Lung microvascular endothelial cell (primary cell): ENCODE measurements around the gene FIGNL2. TPM values are rescaled to one million over a fixed set of nuclear protein-coding genes. Genes with fewer than 3 reads are reported as not detected.
A peak's percentile ranks its signal among the peaks of the same experiment; 100 is the strongest.
"Not testable (repeated sequence)": the region's sequence is repeated elsewhere in the genome, so short reads cannot be mapped to it uniquely, and the experiment has no call there.

Experiments used
- DNase-seq, 2 donors: peaks; one replicate each; pipeline versions ENCODE4 v3.0.0 to v3.0.0-alpha.2; 2010; ENCODE audit warnings: low read depth in 2 of 2
- total RNA-seq: library from RNA; depleted of rRNA; stranded (reverse); fragments of >200 nt; gene quantifications from 2 replicates; pipeline ENCODE4 v1.2.1, GENCODE V29; 2014

FIGNL2 gene
- total RNA-seq, 1 donor from 2014 or later: 0.79 TPM

DNA sequence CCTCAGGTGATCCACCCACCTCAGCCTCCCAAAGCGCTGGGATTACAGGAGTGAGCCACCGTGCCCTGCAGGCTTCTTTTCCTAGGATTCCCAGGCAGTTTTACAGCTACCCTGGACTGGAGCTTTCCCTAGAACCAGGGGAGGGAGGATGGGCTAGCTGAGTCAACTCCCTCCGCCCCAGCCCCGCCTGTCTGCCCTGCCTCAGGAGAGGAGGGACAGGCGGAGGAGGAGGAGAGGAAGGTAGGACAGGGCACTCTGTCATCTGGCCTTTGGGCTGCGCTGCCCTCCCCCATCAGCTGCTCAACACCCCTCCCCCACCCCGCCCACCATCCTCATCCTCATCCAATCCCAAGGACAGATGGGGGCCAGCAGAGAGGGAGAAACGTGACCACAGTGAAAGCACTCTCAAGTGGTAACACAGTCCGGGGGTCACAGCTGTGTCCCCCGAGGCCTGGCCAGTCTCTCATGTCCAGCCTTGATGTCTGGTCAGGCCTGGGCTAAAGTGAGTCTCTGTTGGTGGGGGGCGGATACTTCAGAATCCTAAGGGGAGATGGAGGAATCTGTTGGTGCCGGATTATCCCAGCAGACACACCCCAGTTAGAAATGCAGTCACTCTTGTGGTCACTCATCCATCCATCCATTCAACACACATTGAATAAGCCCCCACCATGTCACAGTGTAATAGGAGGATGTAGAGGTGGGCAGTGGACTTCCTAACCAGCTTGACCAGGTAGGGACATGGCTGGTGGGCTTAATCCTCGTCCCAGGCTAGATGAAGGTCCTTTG lies 12.3 kb downstream of the FIGNL2 start:
- no peak for DNase-seq

DNA sequence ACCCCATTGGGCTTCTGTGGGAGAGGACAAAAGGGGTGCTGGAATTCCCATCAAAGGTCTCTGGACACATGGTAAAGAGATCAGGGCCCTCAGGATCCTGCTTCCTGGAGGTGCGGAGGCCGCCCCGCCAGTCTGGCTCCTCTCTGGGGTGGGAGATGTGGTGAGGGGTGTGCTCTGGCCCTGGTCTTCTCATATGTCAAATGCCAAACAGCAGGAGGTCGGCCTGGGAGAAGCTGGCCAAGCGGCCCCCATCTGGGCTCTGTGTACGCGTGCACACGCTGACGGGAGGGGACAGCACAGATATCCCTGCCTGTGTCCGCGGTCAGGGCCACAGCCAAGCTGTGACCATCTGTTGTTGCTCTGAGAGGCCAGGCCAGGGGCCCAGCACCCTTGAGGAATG lies 14.1 kb downstream of the FIGNL2 start:
- no peak for DNase-seq

DNA sequence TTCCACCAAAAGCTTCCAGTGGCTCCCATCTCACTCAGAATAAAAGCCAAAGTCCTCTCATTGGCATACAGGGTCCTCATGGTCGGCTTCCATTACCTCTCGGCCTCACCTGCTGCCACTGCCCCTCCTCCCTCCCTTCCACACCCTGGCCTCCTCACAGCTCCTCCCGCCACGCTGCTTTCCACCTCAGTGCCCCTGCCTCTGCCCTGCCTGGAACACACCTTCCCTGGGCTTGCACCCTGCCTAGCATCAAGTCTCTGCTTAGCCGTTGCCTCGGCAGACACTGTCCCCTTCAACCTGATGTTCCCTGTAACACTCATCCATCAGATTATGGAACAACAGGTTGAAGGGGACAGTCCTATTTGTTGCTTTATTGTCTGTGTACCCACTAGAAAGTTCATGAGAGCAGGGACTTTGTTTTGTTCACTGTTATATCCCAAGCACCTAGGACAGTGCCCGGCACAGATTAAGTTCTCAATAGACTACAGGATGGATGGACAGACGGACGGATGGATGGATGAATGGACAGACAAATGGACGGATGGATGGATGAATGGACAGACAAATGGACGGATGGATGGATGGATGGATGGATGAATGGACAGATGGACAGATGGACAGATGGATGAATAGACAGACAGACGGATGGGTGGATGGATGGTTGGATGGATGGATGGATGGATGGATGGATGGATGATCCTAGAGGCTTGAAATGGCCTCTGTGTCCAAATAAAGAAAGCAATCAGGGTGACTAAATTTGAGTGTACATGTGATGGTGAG lies 14.9 kb downstream of the FIGNL2 start:
- no peak for DNase-seq

DNA sequence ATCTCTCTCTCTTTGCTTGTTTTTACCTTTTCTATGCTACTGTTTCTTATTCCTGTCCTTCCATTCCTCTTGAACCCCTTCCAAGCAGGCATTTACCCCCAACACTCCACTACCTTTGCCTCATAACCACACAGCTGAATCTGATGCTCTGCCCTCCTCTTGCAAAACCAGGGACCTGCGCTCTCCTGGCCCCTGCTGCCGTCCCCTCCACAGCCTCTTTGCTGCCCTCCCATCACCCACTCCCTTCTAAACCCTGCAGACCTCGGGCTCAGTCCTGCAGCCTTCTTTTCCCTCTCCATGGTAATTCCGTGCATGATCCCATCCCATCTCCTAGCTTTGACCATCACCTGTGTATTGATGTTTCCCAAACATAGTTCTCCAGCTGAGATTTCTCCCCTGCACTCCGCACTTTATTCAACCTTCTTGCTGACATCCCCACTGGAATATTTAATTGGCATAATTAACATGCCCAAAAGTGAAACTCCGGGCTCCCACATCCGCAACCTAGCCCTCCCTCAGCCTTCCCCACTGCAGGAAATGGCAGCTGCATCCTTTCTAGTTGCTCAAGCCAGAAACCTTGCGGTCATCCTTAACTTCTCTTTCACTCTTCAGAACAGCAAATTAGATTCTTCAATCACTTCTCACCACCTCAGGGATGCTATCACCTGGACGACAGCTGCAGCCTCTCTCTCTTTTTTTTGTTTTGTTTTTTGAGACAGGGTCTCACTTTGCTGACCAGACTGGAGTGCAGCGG lies 16.0 kb downstream of the FIGNL2 start:
- DNase-seq: peak in 1 of 2 donors; percentile 76

DNA sequence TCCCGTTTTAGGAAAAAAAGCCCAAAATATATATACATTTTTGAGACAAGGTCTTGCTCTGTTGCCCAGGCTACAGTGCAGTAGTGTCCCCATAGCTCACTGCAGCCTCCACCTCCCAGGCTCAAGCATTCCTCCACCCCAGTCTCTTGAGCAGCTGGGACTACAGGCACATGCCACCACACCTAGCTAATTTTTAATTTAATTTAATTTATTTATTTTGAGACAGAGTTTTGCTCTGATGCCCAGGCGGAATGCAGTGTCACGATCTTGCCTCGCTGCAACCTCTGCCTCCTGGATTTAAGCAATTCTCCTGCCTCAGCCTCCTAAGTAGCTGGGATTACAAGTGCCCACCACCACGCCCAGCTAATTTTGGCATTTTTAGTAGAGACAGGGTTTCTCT lies 16.7 kb downstream of the FIGNL2 start:
- not testable (repeated sequence) for DNase-seq

DNA sequence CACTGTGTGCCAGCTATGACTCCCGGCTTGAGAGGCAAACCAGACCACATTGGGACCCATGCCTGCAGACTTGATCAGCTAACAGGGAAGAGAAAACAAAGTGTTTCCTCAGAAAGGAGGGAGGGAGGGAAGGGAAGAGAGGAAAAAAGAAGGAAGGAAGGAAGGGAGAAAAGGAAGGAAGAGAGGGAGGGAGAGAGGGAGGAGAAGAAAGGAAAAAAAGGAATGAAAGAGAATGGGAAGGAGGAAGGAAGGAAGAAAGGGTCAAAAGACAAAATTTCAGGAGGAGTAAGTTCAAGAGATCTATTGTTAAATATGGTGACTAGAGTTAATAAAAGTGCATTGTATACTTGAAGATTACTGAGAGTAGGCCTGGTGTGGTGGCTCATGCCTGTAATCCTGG lies 18.9 kb downstream of the FIGNL2 start:
- DNase-seq: no peak

DNA sequence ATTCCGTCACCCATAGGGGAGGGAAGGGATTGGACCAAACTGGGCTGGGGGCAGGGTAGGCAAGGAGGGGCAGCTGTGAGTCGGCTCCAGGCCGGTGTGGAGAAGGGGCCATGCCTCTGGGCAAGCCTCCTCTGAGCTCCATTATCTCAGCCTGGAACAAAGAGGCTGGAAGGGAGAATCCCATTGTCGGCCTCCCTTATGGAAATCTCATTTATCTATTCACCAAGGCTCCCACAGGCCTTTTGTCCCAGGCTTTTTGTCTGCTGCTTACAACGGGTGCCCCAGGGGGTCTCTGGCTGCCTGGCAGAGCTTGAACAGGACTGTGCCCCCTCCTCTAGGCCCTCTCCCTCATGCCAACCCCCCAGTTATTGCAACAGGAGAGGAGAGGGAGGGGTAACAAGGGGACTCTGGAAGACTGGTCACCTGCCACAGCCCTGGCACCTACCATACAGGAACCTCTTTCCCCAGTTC lies 19.5 kb downstream of the FIGNL2 start:
- no peak for DNase-seq

DNA sequence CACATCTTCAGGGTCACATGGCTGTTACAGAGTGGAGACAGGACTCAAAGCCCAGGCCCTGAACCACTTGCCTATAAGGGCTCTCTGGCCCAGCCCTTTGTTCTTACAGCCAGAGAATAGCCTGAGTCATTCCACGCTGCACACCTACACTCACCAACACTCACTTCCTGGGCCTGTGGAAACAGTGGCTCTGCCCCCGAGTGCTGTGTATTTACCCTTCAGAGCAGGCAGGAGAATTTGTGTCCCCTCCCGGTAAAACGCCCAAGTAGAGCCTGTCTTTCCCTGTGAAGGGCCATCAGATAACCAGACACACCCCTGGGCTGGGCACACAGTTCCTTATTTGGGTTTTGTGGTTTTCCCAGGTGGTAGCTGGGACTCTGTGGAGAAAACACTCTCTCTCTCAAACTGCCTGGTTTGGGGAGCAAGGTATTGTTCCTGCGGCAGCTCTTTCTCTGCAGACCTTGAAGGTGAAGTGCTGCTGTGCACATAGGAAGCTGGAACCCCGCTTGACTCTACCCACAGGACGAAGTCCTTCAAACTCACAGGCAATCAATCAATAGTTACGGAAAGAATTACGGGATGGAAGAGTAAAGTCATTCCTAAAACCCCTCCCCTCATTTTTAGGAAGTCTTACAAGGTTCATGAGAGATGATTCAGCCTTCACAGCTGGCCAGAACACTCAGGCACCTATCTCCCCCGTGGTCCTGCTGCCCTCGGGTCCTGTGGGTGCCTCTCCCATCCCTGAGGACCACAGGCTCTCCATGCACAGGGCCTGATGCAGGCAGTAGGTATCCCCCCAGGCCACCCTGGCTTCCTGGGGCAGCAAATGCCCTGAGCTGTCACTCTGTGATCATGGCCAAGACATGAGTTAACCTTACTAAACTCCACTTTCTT lies 20.3 kb downstream of the FIGNL2 start:
- DNase-seq: peak; percentile 21 to 69

DNA sequence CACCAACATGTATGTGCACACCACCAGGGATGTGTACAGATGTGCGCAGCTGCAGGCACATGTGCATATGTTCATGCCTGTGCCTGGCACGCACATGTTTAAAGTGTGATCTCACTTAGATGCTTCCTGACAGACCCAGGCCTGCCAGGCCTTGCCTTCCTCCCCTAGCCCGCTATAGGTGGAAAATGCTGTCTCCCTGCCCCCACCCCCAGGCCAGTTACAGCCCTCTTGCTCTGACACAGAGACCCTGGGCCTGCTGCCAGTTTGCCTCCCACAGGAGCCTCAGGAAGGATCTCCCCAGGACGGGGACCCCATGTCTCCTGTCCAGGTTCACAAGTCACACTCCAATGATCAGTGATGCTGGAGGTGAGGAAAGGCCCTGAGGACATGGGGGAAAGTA lies 21.6 kb downstream of the FIGNL2 start:
- DNase-seq: no peak

DNA sequence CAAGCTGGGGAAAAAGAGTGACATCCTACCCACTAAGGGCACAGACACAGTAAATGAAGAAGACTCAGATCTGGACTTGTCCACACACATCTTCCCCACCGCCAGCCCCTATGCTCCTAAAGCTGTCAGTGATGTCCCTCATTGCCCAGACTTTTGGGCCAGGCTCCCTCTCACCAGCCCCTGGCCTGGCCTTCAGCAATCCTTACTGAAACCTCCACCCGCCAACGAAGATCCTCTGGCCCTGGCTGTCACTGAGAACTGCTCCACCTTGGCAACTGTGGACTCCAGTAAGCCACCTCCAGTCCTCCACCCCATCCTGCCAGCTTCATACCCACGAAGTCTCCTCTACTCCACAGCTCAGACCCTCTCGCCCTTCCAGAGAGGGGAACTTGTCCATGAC lies 23.3 kb downstream of the FIGNL2 start:
- DNase-seq: no peak

DNA sequence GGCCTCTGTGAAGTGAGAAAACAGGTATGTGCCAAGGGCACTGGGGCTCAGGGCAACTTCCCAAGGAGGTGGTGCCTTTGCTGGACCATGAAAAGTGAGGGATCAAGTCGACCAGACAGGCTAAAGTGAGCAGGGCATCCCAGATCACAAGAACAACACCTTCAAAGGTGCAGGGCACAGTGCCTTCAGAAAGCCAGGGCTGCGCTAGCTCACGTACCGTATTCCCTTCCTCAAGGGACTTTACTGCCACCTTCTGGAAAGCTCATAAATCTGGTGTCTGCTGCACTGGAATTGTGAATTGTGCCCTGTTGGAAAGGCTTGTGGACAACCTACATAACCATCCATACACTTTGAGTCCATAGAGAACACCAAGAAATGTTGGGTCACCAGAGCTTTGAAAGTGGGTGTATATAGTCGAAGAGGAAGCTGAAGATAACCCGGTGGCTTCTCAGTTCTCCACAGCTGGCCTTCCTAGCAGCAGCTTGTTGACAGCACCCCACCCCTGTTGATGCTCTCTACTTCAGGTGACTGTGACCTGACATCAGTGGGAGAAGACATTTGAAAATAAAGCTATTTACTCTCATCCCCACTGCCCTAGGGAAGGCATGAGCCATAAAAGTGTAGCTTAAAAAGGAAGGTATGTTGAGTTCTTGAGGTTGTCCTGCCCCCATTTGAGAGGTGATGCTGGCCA lies 24.5 kb downstream of the FIGNL2 start:
- DNase-seq: peak; percentile 74 to 82

DNA sequence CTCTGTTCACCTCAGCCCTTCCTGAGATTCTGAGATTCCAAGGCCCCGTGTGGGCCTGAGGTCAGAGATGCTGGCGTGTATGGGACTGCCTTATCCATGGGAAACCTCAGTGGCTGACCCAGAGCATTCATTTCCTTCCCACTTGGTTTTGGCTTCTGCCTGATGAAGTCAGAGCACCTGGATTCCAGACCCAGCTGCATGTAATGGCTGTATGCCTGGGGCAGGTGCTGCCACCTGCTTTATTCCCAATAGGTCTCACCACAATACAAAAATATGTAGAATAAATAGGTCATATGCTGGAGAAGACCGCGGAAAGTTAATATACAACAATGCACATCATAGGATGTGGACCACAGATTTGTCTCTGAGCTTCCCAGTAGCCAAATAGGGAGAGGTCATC lies 25.6 kb downstream of the FIGNL2 start:
- no peak for DNase-seq

DNA sequence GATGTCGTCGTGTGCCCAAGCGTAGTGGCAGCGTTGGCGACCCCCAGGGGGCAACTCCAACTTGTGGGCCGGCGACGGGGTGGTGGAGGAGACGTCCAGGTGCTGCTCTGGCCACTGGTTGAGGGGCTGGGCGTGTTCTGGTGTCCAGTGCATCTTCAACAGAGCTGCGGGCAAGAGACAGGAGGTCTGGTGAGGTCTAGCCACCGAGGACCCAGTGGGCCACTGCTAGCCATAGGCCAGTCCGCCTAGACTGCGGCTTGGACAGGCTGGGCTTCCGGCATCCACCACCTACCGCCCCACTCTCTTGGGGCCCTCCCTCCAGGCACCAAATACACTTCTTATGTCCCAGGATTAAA lies 26.3 kb downstream of the FIGNL2 start:
- no peak for DNase-seq

DNA sequence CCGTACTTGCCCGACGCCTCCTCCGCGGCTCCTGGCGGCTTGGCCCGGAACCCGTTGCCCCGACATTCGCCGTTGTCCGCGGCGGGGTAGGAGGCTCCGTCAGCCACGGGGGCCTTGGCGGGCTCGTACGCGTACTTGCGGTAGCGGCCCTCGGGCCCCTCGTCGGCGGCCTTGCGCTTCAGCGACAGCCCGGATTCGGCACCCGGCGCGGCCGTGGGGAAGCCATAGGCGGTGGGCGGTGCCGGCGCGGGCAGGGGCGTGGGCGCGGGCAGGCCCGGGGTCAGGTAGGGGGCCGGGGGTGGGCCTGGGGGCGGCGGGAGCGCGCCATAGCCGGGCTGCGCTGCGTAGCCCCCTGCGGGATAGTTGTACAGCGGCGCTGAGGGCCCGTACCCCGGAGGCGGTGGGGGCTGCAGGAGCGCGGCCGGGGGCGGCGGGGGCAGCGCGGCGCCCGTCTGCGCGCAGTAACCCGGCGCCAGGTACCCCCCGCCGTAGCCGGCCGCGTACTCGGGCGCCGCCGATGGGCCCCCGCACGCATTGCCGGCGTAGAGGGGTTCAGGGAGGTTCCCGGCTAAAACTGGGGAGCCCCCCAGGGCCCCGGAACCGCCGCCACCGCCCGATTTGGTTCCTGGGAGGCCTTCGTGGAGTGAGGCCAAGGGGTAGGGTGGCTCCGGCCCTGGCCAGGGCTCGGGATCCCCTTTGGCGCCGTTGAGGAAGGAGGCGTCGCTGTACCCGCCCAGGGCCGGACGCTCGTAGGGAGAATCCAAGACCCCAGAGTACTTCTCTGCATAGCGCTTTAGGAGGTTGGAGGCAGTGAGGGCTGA lies 26.9 kb downstream of the FIGNL2 start:
- no peak for DNase-seq

DNA sequence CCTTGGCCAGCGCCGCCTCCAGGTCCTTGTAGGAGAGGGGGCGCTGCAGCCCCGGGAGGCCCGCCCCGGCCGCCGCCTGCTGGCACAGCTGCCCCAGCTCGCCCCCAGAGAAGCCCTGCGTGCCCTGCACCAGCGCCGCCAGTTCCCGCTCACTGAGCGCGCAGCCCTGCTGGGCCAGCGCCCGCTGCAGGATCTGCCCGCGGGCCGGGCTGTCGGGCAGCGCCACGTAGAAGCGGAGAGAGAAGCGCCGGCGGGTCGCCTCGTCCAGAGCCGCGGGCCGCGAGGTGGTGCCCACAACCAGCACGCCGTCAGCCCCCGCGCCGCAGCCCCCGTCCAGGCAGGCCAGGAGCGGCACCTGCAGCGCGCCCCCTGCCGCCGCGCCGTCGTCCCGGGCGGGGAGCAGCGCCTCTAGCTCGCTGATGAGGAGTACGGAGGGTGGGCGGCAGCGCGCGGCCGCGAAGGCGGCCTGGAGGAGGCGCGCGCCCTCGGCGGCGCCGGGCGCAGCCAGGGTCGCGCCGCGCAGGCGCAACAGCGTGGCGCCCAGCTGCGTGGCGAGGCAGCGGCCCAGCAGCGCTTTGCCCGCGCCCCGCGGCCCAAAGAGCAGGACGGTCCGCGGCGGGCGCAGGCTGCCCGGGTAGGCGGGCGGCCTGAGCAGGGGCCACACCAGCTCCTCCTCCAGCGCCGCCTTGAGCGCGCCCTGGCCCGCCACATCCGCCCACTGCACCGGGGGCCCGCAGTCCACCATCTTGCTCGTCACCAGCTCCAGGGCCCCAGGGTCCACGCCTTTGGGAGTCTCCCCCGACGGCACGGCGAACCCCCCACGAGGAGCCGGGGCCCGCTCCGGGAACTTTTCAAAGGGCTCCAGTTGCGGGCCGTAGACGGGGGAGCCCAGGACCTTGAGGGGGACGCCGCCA lies 27.7 kb downstream of the FIGNL2 start:
- DNase-seq: peak in 1 of 2 donors; percentile 29

DNA sequence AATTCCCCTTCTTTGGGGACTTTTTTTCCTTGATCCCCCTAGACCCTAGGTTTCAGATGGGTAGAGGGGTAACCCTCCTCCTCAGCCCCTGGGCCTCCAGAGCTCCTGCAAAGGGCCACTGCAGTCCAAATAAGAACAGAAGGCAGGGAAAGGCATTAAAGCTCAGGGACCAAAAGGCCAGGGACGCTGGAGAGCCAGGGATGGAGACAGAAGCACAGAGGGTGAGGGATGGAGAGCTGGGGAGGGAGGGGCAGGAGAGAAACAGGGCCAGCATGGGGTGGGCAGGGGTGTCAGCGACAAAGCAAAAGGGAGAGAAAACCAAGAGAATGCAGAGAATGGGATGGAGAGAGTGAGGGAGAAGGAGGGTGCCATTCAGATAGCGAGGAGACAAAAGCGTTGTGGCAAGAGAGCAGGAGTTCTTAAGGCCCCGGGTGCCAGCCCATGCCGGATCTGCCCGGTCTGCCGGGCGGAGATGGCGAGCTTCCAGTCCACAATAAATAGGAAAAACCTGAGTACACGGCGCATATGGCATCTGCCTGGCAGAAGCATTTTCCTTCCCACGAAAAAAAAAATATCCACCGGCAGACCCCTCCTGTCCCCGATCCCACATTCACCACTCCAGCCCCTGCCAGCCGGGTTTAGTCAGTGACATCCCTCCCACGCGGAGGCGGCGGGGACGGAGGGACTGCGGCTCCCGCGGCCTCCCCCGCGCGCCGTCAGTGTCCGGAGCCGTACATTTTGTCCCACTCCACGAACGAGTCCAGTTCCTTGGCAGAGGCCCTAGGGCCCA lies 28.6 kb downstream of the FIGNL2 start:
- no peak for DNase-seq

DNA sequence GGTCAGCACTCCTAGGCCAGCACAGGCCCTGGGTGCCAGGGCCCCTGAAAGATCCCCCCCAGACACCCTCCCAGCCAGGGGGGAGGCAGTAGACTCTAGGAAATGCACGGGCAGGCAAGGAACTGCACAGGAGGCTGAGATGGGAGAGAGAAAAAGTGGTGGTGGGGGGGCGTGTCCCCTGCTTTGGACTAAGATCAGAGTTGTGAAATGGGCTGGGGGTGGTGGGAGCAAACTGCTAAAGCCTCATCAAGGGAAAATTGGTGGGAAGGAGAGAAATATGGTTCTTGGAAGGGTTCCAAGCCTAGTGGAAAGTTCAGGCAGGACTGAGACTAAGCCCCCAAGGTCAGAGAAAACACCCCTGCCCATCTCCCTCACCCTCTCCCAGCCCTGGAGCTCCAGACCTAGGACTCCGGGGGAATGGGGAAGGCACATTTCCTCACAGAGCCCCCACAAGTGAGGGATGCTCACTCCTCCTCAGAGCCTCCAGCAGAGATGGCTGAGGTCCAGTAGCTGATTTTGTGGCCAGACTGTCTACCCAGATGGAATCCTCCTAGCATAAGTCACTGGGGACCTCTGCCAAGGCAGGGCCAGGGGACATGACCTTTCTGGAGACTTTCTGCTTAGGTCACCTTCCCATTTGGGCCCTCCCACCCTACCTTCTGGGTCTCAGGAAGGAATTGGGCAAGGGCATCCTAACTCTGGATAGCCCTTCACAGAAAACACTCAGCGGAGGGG lies 29.8 kb downstream of the FIGNL2 start:
- no peak for DNase-seq
